WTC11 (cell line): Measurements from ENCODE around the gene SELENBP1. TPM values are rescaled to one million over a fixed set of nuclear protein-coding genes. Genes with fewer than 3 reads are reported as not detected.
A peak's percentile ranks its signal among the peaks of the same experiment; 100 is the strongest.

Experiments
- ATAC-seq: fragments of 200-7000 bp; cut with Tn5 transposase; 2 replicates; pipeline ENCODE4 v1.10.0; 2021; ENCODE audit warnings: mild to moderate bottlenecking, moderate library complexity
- CTCF ChIA-PET: fragments of 300-600 bp; sonication (Branson Sonifier 250); formaldehyde crosslinking; loops from one replicate; lab custom pipeline; 2021; ENCODE audit warnings: antibody characterized with exemption; lab: Charles Lee
- POLR2A ChIA-PET: fragments of 350-600 bp; sonication (Branson Sonifier 250); formaldehyde crosslinking; loops from one replicate; lab custom pipeline; 2021; ENCODE audit warnings: antibody characterized with exemption; lab: Charles Lee
- DNase-seq: peaks from one replicate; pipeline ENCODE4 v3.0.0; 2021; ENCODE audit warnings: low spot score
- H3K27ac Mint-ChIP-seq: 2 replicates; pipeline ENCODE4 v1.8.0; 2021; ENCODE audit warnings: mixed read lengths
- H3K27me3 Mint-ChIP-seq: 2 replicates; pipeline ENCODE4 v1.8.0; 2021; ENCODE audit warnings: low read depth, mild to moderate bottlenecking, moderate library complexity, mixed read lengths
- H3K36me3 Mint-ChIP-seq: 2 replicates; pipeline ENCODE4 v1.8.0; 2021; ENCODE audit warnings: mixed read lengths
- H3K4me1 Mint-ChIP-seq: 2 replicates; pipeline ENCODE4 v1.8.0; 2022; ENCODE audit warnings: mixed read lengths
- H3K4me3 Mint-ChIP-seq: 2 replicates; pipeline ENCODE4 v1.8.0; 2021; ENCODE audit warnings: mild to moderate bottlenecking, moderate library complexity, mixed read lengths
- H3K9me3 Mint-ChIP-seq: 2 replicates; pipeline ENCODE4 v1.8.0; 2021; ENCODE audit warnings: mixed read lengths
- E2F4 ChIP-seq: sonication (generic); formaldehyde crosslinking; IDR thresholded peaks from 2 replicates; pipeline ENCODE4 v1.8.1; 2022; ENCODE audit warnings: low read depth, mild to moderate bottlenecking, moderate library complexity, missing genetic modification reagents, borderline replicate concordance
- FOXP1 ChIP-seq: sonication (generic); formaldehyde crosslinking; IDR thresholded peaks from 2 replicates; pipeline ENCODE4 v1.8.0; 2022; ENCODE audit warnings: missing genetic modification reagents, mild to moderate bottlenecking, moderate library complexity, borderline replicate concordance
- MLX ChIP-seq: sonication (generic); formaldehyde crosslinking; IDR thresholded peaks from 2 replicates; pipeline ENCODE4 v1.8.1; 2023; ENCODE audit warnings: mild to moderate bottlenecking, missing genetic modification reagents, moderate library complexity
- NFE2L1 ChIP-seq: sonication (generic); formaldehyde crosslinking; IDR thresholded peaks from 2 replicates; pipeline ENCODE4 v1.8.1; 2023; ENCODE audit warnings: missing genetic modification reagents
- NR1H2 ChIP-seq: sonication (generic); formaldehyde crosslinking; IDR thresholded peaks from 2 replicates; pipeline ENCODE4 v1.9.0; 2021; ENCODE audit warnings: mild to moderate bottlenecking, moderate library complexity, missing genetic modification reagents
- TP53 ChIP-seq: sonication (generic); formaldehyde crosslinking; IDR thresholded peaks from 2 replicates; pipeline ENCODE4 v1.8.1; 2023; ENCODE audit warnings: mild to moderate bottlenecking, missing genetic modification reagents
- ZNF138 ChIP-seq: sonication (generic); formaldehyde crosslinking; conservative IDR thresholded peaks from 2 replicates; pipeline ENCODE4 v1.8.1; 2022; ENCODE audit warnings: mild to moderate bottlenecking, moderate library complexity, missing genetic modification reagents
- ZNF219 ChIP-seq: sonication (generic); formaldehyde crosslinking; IDR thresholded peaks from 2 replicates; pipeline ENCODE4 v1.8.0; 2023; ENCODE audit warnings: missing genetic modification reagents, mild to moderate bottlenecking, borderline replicate concordance
- ZNF512 ChIP-seq: sonication (generic); formaldehyde crosslinking; IDR thresholded peaks from 2 replicates; pipeline ENCODE4 v1.8.1; 2022; ENCODE audit warnings: missing genetic modification reagents, borderline replicate concordance
- ZSCAN18 ChIP-seq: fragments of 250-450 bp; sonication (Bioruptor Pico); IDR thresholded peaks from 2 replicates; pipeline ENCODE4 v2.1.2; 2022; ENCODE audit warnings: mild to moderate bottlenecking, moderate library complexity
- total RNA-seq: library from RNA; stranded (reverse); gene quantifications from 3 replicates; pipeline ENCODE4 v1.2.3, GENCODE V29; 2021
- TF ChIP-seq, protein P1 (sequence below): sonication (generic); formaldehyde crosslinking; conservative IDR thresholded peaks from 2 replicates; pipeline ENCODE4 v1.8.1; 2022; ENCODE audit warnings: mild to moderate bottlenecking, missing genetic modification reagents
- TF ChIP-seq, protein P2 (sequence below): sonication (generic); formaldehyde crosslinking; IDR thresholded peaks from 2 replicates; pipeline ENCODE4 v1.8.1; 2022; ENCODE audit warnings: mild to moderate bottlenecking, missing genetic modification reagents, moderate library complexity, borderline replicate concordance
- TF ChIP-seq, protein P3 (sequence below): sonication (generic); formaldehyde crosslinking; IDR thresholded peaks from 2 replicates; pipeline ENCODE4 v1.8.0; 2022; ENCODE audit warnings: mild to moderate bottlenecking, missing genetic modification reagents
- TF ChIP-seq, protein P4 (sequence below): fragments of 250-450 bp; sonication (Bioruptor Pico); IDR thresholded peaks from 2 replicates; pipeline ENCODE4 v1.8.0; 2021; ENCODE audit warnings: mild to moderate bottlenecking
- TF ChIP-seq, protein P5 (sequence below): sonication (generic); formaldehyde crosslinking; IDR thresholded peaks from 2 replicates; pipeline ENCODE4 v1.8.0; 2023; ENCODE audit warnings: missing genetic modification reagents, mild to moderate bottlenecking, borderline replicate concordance

The SELENBP1 gene
- total RNA-seq, 1 experiment from 2014 or later = 17.9 TPM

GRCh38 chr1:151325646-151326429 lies 46.7 kb downstream of the SELENBP1 start (continued):
- TF ChIP-seq, protein P1, sequence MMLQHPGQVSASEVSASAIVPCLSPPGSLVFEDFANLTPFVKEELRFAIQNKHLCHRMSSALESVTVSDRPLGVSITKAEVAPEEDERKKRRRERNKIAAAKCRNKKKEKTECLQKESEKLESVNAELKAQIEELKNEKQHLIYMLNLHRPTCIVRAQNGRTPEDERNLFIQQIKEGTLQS (CRISPR knock-in tag) = no peak
- TF ChIP-seq TP53 (CRISPR knock-in tag) = no peak

DNA sequence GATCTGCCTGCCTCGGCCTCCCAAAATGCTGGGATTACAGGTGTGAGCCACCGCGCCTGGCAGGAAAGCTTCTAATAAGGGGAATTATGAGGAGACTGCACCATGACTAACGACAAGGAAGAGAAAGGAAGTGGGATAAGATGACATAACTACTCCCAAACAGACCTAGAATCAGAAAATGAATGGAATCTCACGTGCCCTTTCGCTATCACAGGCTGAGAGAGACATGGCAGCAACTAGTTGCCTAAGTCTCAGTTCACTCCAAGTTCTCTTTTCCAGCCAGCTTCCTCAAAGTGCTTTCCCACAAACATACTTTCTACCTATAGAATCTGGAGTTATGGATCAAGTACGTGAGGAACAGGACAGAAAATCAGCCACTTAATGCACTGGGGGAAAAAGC lies 47.3 kb downstream of the SELENBP1 start:
- POLR2A ChIA-PET = no interaction called here

More for the DNA sequence above, 47.3 kb downstream of the SELENBP1 start:
- H3K27me3 Mint-ChIP-seq = no peaks in the 10 kb centered on the region
- H3K4me3 Mint-ChIP-seq = peak overlapping the region; percentile 87; the same call in 1 of the 2 replicates
- DNase-seq = no peak
- no peak for TF ChIP-seq NFE2L1 (CRISPR knock-in tag)
- TF ChIP-seq ZNF512 (CRISPR knock-in tag) = no peak
- no peak for TF ChIP-seq FOXP1
- TF ChIP-seq, protein P2, sequence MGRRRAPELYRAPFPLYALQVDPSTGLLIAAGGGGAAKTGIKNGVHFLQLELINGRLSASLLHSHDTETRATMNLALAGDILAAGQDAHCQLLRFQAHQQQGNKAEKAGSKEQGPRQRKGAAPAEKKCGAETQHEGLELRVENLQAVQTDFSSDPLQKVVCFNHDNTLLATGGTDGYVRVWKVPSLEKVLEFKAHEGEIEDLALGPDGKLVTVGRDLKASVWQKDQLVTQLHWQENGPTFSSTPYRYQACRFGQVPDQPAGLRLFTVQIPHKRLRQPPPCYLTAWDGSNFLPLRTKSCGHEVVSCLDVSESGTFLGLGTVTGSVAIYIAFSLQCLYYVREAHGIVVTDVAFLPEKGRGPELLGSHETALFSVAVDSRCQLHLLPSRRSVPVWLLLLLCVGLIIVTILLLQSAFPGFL (CRISPR knock-in tag) = no peak
- TF ChIP-seq, protein P3, sequence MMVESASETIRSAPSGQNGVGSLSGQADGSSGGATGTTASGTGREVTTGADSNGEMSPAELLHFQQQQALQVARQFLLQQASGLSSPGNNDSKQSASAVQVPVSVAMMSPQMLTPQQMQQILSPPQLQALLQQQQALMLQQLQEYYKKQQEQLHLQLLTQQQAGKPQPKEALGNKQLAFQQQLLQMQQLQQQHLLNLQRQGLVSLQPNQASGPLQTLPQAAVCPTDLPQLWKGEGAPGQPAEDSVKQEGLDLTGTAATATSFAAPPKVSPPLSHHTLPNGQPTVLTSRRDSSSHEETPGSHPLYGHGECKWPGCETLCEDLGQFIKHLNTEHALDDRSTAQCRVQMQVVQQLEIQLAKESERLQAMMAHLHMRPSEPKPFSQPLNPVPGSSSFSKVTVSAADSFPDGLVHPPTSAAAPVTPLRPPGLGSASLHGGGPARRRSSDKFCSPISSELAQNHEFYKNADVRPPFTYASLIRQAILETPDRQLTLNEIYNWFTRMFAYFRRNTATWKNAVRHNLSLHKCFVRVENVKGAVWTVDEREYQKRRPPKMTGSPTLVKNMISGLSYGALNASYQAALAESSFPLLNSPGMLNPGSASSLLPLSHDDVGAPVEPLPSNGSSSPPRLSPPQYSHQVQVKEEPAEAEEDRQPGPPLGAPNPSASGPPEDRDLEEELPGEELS (CRISPR knock-in tag) = no peak
- TF ChIP-seq, protein P4, sequence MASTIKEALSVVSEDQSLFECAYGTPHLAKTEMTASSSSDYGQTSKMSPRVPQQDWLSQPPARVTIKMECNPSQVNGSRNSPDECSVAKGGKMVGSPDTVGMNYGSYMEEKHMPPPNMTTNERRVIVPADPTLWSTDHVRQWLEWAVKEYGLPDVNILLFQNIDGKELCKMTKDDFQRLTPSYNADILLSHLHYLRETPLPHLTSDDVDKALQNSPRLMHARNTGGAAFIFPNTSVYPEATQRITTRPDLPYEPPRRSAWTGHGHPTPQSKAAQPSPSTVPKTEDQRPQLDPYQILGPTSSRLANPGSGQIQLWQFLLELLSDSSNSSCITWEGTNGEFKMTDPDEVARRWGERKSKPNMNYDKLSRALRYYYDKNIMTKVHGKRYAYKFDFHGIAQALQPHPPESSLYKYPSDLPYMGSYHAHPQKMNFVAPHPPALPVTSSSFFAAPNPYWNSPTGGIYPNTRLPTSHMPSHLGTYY (CRISPR knock-in tag) = no peak
- no peak for TF ChIP-seq ZSCAN18 (CRISPR knock-in tag)
- TF ChIP-seq MLX (CRISPR knock-in tag) = no peak
- no peak for TF ChIP-seq ZNF138
- no peak for TF ChIP-seq E2F4 (CRISPR knock-in tag)
- TF ChIP-seq NR1H2 (CRISPR knock-in tag) = no peak
- TF ChIP-seq, protein P5, sequence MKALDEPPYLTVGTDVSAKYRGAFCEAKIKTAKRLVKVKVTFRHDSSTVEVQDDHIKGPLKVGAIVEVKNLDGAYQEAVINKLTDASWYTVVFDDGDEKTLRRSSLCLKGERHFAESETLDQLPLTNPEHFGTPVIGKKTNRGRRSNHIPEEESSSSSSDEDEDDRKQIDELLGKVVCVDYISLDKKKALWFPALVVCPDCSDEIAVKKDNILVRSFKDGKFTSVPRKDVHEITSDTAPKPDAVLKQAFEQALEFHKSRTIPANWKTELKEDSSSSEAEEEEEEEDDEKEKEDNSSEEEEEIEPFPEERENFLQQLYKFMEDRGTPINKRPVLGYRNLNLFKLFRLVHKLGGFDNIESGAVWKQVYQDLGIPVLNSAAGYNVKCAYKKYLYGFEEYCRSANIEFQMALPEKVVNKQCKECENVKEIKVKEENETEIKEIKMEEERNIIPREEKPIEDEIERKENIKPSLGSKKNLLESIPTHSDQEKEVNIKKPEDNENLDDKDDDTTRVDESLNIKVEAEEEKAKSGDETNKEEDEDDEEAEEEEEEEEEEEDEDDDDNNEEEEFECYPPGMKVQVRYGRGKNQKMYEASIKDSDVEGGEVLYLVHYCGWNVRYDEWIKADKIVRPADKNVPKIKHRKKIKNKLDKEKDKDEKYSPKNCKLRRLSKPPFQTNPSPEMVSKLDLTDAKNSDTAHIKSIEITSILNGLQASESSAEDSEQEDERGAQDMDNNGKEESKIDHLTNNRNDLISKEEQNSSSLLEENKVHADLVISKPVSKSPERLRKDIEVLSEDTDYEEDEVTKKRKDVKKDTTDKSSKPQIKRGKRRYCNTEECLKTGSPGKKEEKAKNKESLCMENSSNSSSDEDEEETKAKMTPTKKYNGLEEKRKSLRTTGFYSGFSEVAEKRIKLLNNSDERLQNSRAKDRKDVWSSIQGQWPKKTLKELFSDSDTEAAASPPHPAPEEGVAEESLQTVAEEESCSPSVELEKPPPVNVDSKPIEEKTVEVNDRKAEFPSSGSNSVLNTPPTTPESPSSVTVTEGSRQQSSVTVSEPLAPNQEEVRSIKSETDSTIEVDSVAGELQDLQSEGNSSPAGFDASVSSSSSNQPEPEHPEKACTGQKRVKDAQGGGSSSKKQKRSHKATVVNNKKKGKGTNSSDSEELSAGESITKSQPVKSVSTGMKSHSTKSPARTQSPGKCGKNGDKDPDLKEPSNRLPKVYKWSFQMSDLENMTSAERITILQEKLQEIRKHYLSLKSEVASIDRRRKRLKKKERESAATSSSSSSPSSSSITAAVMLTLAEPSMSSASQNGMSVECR (CRISPR knock-in tag) = no peak
- TF ChIP-seq ZNF219 (CRISPR knock-in tag) = no peak
- CTCF ChIA-PET = interaction anchor here (1.8 kb wide), 2 partner anchors 15 to 24 kb away, joined by 5 to 6 read pairs; no protein-coding TSS in a partner anchor
- H3K9me3 Mint-ChIP-seq = no peaks in the 10 kb centered on the region
- no peak for ATAC-seq
- peaks cover 13% of the 10 kb centered on the region for H3K4me1 Mint-ChIP-seq
- H3K27ac Mint-ChIP-seq = no peak overlapping the region
- peaks cover 17% of the 10 kb centered on the region for H3K36me3 Mint-ChIP-seq
